Uterus (tissue), 4 donors: ENCODE data around the gene POU2F1. TPM values are rescaled to one million over a fixed set of nuclear protein-coding genes. Genes with fewer than 3 reads are reported as not detected.

ENCODE experiments used
- DNase-seq, 2 donors: peaks; one replicate each; pipeline ENCODE4 v3.0.0-alpha.2; 2019 to 2020
- H3K27ac ChIP-seq, 2 donors: fragments of 200-600 bp; sonication (generic); 1 replicate in 1 of 2; 2 replicates in 1 of 2; pipeline ENCODE4 v1.5.1; 2016 to 2018
- H3K27me3 ChIP-seq, 2 donors: fragments of 200-600 bp; sonication (generic); one replicate each; pipeline ENCODE4 v1.5.1; 2018 to 2019; ENCODE audit warnings: control low read depth in 1 of 2
- H3K36me3 ChIP-seq, 2 donors: fragments of 200-600 bp; sonication (generic); one replicate each; pipeline ENCODE4 v1.5.1; 2019; ENCODE audit warnings: control low read depth in 1 of 2
- H3K4me1 ChIP-seq, 2 donors: fragments of 200-600 bp; sonication (generic); one replicate each; pipeline ENCODE4 v1.5.1; 2018 to 2019; ENCODE audit warnings: control low read depth in 1 of 2
- H3K4me3 ChIP-seq, 2 donors: fragments of 200-600 bp; sonication (generic); 1 replicate in 1 of 2; 2 replicates in 1 of 2; pipeline ENCODE4 v1.5.1; 2018 to 2019; ENCODE audit warnings: mild to moderate bottlenecking in 1 of 2
- H3K9me3 ChIP-seq, 2 donors: fragments of 200-600 bp; sonication (generic); one replicate each; pipeline ENCODE4 v1.5.1; 2019; ENCODE audit warnings: control low read depth in 1 of 2
- CTCF ChIP-seq, 4 experiments: fragments of 200-600 bp in 2 of 4; fragments of 450-650 bp in 2 of 4; sonication (generic) in 2 of 4; IDR thresholded peaks; one replicate each; pipeline ENCODE4 v1.5.1; 2016 to 2019; ENCODE audit warnings: antibody characterized with exemption in 4 of 4, mild to moderate bottlenecking in 2 of 4, moderate library complexity in 1 of 4
- POLR2A ChIP-seq, 2 donors: fragments of 450-650 bp; IDR thresholded peaks; one replicate each; pipeline ENCODE4 v1.6.1; 2016; ENCODE audit warnings: antibody characterized with exemption in 2 of 2, mild to moderate bottlenecking in 1 of 2, moderate library complexity in 1 of 2
- intact Hi-C: fragments of 100-400 bp; cut with DNase I; formaldehyde crosslinking; loops from one replicate; pipeline ENCODE4 v1.15.1; 2023; ENCODE audit warnings: low total_unique reads
- total RNA-seq, 4 donors: library from RNA; depleted of rRNA in 3 of 4; stranded (reverse); fragments of >200 nt in 3 of 4; gene quantifications; one replicate each; pipeline versions ENCODE4 v1.1.0 to v1.2.4, GENCODE V29; 2014 to 2023
- donor health status: DM: yes; HTN: yes; CAD: no.

The POU2F1 gene
- total RNA-seq, 4 donors from 2014 or later: 9.7 to 50.8 (median 32.2) TPM

DNA sequence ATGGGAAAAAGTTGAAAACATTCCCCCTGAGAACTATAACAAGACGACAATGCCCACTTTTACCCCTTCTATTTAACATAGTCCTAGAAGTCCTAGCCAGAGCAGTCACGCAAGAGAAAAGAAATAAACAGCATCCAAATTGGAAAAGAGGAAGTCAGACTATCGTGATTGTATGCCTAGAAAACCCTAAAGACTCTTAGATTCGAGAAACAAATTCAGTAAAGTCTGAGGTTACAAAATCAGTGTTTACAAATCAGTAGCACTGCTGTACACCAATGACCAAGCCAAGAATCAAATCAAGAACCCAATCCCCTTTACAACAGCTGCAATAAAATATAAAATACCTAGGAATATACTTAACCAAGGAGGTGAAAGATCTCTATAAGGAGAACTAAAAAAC lies 72.4 kb downstream of the POU2F1 start:
- no peaks in the 10 kb centered on the region for H3K9me3 ChIP-seq
- TF ChIP-seq POLR2A (IDR thresholded peaks at IDR 0.05): no peak
- H3K4me1 ChIP-seq: no peaks in the 10 kb centered on the region
- intact Hi-C loops: no loop called here
- H3K4me3 ChIP-seq: no peak overlapping the region
- H3K27me3 ChIP-seq: no peaks in the 10 kb centered on the region
- H3K27ac ChIP-seq: no peak overlapping the region
- H3K36me3 ChIP-seq: no peaks in the 10 kb centered on the region
- no peak for DNase-seq

GRCh38 chr1:167294528-167294927 lies 73.8 kb downstream of the POU2F1 start:
- no peak for DNase-seq
- intact Hi-C loops: no loop called here
- H3K4me3 ChIP-seq: no peak overlapping the region
- H3K9me3 ChIP-seq: no peaks in the 10 kb centered on the region
- H3K36me3 ChIP-seq: no peaks in the 10 kb centered on the region
- no peaks in the 10 kb centered on the region for H3K4me1 ChIP-seq
- H3K27me3 ChIP-seq: no peaks in the 10 kb centered on the region
- H3K27ac ChIP-seq: no peak overlapping the region
- TF ChIP-seq POLR2A (IDR thresholded peaks at IDR 0.05): no peak
- TF ChIP-seq CTCF (IDR thresholded peaks at IDR 0.05): no peak

DNA sequence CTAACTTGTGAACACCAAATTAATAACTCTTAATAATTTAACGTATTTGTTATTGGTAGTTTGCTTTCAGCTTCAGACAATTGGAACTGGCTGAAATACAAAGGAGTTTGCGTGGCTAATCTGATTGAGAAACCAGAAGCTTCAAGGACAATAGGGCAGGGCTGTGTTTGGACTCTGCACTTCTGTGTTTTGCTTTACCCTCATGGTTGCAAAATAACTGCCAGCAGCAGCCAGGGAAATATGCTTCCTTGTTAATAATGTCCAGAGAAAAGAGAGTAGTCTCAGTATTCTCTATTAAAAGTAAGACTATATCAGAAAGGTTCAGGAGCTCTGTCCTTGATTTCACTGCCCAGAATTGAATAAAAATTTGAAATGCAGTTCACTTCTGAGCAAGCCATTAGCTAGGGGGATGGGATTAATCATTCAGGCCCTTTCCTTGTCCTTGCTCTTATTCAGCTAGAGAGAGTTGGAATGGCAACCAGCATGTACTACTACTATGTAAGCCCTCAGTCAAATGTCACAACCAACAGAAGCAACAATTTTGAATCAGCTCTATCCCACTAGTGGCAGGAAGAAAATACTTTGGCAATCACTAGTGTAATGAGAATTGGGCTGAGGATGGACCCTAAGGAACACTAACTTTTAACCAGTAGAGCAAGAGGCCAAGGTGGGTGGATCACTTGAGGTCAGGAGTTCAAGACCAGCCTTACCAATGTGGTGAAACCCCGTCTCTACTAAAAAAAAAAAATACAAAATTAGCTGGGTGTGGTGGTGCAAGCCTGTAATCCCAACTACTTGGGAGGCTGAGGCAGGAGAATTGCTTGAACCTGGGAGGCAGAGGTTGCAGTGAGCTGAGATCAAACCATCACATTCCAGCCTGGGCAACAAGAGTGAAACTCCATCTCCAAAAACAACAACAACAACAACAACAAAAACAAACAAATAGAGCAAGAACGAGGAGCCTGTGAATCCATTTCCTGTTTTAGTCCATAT lies 76.8 kb downstream of the POU2F1 start:
- H3K4me3 ChIP-seq: no peak overlapping the region
- no peaks in the 10 kb centered on the region for H3K27me3 ChIP-seq
- DNase-seq: no peak
- no peaks in the 10 kb centered on the region for H3K9me3 ChIP-seq
- H3K36me3 ChIP-seq: no peaks in the 10 kb centered on the region
- H3K4me1 ChIP-seq: no peaks in the 10 kb centered on the region
- intact Hi-C loops: no loop called here
- TF ChIP-seq POLR2A (IDR thresholded peaks at IDR 0.05) (no peak), CTCF (IDR thresholded peaks at IDR 0.05) (no peak)
- H3K27ac ChIP-seq: no peak overlapping the region

DNA sequence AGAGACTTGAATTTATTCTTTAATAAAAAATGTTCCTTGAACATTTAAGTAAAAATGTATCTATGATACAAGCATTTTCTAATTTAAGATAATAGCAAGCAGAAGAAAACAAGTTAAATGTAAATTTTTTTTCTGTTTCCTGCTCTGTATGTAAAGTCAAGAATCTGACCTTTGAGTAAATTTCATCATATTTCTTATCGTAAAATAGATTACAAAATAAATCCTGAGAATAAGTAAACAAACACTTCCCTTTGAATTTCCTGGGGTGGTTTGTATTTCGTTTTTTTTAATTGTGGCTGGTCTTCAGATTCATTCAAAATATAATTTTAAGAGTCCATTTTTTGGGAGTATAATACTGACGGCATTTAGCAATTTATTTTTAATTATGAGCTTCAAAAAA lies 77.6 kb downstream of the POU2F1 start:
- no peak overlapping the region for H3K27ac ChIP-seq
- H3K4me1 ChIP-seq: no peaks in the 10 kb centered on the region
- no peaks in the 10 kb centered on the region for H3K9me3 ChIP-seq
- intact Hi-C loops: no loop called here
- no peak overlapping the region for H3K4me3 ChIP-seq
- no peaks in the 10 kb centered on the region for H3K27me3 ChIP-seq
- TF ChIP-seq CTCF (IDR thresholded peaks at IDR 0.05) (no peak), POLR2A (IDR thresholded peaks at IDR 0.05) (no peak)
- no peak for DNase-seq
- H3K36me3 ChIP-seq: no peaks in the 10 kb centered on the region

GRCh38 chr1:167301355-167301754 lies 80.7 kb downstream of the POU2F1 start:
- H3K27me3 ChIP-seq: no peaks in the 10 kb centered on the region
- no peak overlapping the region for H3K27ac ChIP-seq
- no peak for DNase-seq
- intact Hi-C loops: no loop called here
- H3K4me1 ChIP-seq: no peaks in the 10 kb centered on the region
- H3K36me3 ChIP-seq: no peaks in the 10 kb centered on the region
- H3K4me3 ChIP-seq: no peak overlapping the region
- no peaks in the 10 kb centered on the region for H3K9me3 ChIP-seq
- TF ChIP-seq POLR2A (IDR thresholded peaks at IDR 0.05): no peak
- no peak for TF ChIP-seq CTCF (IDR thresholded peaks at IDR 0.05)
